IMR-90 (cell line): ENCODE data around the gene LRRFIP1. TPM values are rescaled to one million over a fixed set of nuclear protein-coding genes. Genes with fewer than 3 reads are reported as not detected.

ENCODE experiments used
- ATAC-seq: fragments of 200-7000 bp; cut with Tn5 transposase; 2 replicates; pipeline ENCODE4 v1.9.1; 2020; ENCODE audit warnings: low read depth, mild to moderate bottlenecking, moderate library complexity
- BruUV-seq: library from RNA; stranded (reverse); fragments of 400-500 nt; replicated peaks from 2 replicates; lab custom pipeline; 2021; lab: Mats Ljungman, UMichigan
- CTCF ChIA-PET: fragments of 300-600 bp; formaldehyde crosslinking; extraction: SDS; loops from one replicate; lab custom pipeline; 2021; ENCODE audit warnings: antibody characterized with exemption; lab: Yijun Ruan, JAX
- POLR2A ChIA-PET: fragments of 300-600 bp; sonication (Branson Sonifier 250); formaldehyde crosslinking; loops from one replicate; lab custom pipeline; 2022; ENCODE audit warnings: antibody characterized with exemption; ENCODE audit not compliant: unreplicated experiment; lab: Charles Lee
- DNase-seq: peaks from one replicate; pipeline ENCODE4 v3.0.0; 2013
- H2AFZ ChIP-seq: replicated peaks from 2 replicates; pipeline ENCODE3; 2013; ENCODE audit warnings: low read length, mild to moderate bottlenecking; ENCODE audit not compliant: poor library complexity
- H2AK5ac ChIP-seq: 2 replicates; pipeline ENCODE4 v1.6.1; 2013; ENCODE audit warnings: low read depth, low read length, inconsistent platforms
- H2AK9ac ChIP-seq: replicated peaks from 2 replicates; pipeline ENCODE3; 2013; ENCODE audit warnings: mild to moderate bottlenecking, low read depth, low read length, moderate library complexity; ENCODE audit not compliant: poor library complexity
- H2BK120ac ChIP-seq: 2 replicates; pipeline ENCODE4 v1.6.1; 2013; ENCODE audit warnings: low read depth, low read length, inconsistent platforms
- H2BK15ac ChIP-seq: 3 replicates; pipeline ENCODE4 v1.6.1; 2013; ENCODE audit warnings: low read depth, low read length, inconsistent platforms
- H2BK20ac ChIP-seq: 2 replicates; pipeline ENCODE4 v1.6.1; 2013; ENCODE audit warnings: low read depth, mild to moderate bottlenecking, inconsistent platforms, low read length, moderate library complexity
- H2BK5ac ChIP-seq: 2 replicates; pipeline ENCODE4 v1.6.1; 2013; ENCODE audit warnings: mild to moderate bottlenecking, low read depth, low read length, inconsistent platforms; ENCODE audit not compliant: poor library complexity, severe bottlenecking
- H3K14ac ChIP-seq: replicated peaks from 2 replicates; pipeline ENCODE4 v1.6.1; 2013; ENCODE audit warnings: low read depth, low read length, inconsistent platforms
- H3K18ac ChIP-seq: 2 replicates; pipeline ENCODE4 v1.6.1; 2013; ENCODE audit warnings: low read depth, low read length, control low read depth
- H3K23ac ChIP-seq: 2 replicates; pipeline ENCODE4 v1.6.1; 2013; ENCODE audit warnings: low read depth, low read length, inconsistent platforms
- H3K27ac ChIP-seq: 2 replicates; pipeline ENCODE4 v1.5.1; 2013; ENCODE audit warnings: mild to moderate bottlenecking, control low read depth, low read length; ENCODE audit not compliant: insufficient read depth
- H3K27me3 ChIP-seq: 2 replicates; pipeline ENCODE4 v1.6.1; 2013; ENCODE audit warnings: low read length; ENCODE audit not compliant: control insufficient read depth, insufficient read depth
- H3K36me3 ChIP-seq: 2 replicates; pipeline ENCODE4 v1.6.1; 2013; ENCODE audit warnings: low read length, mixed read lengths; ENCODE audit not compliant: control insufficient read depth, insufficient read depth
- H3K4ac ChIP-seq: 2 replicates; pipeline ENCODE4 v1.6.1; 2013; ENCODE audit warnings: low read depth, low read length, inconsistent platforms
- H3K4me1 ChIP-seq: 2 replicates; pipeline ENCODE4 v1.6.1; 2013; ENCODE audit warnings: low read length, mixed read lengths; ENCODE audit not compliant: control insufficient read depth, insufficient read depth
- H3K4me2 ChIP-seq: 2 replicates; pipeline ENCODE4 v1.6.1; 2013; ENCODE audit warnings: low read depth, mild to moderate bottlenecking, control low read depth, low read length, moderate library complexity
- H3K4me3 ChIP-seq: 2 replicates; pipeline ENCODE4 v1.5.1; 2013; ENCODE audit warnings: low read depth, mild to moderate bottlenecking, control low read depth, low read length, moderate library complexity; ENCODE audit not compliant: insufficient read depth
- H3K56ac ChIP-seq: 2 replicates; pipeline ENCODE4 v1.6.1; 2013; ENCODE audit warnings: low read length, inconsistent platforms; ENCODE audit not compliant: insufficient read depth; ENCODE audit errors: extremely low read depth
- H3K79me1 ChIP-seq, 2 experiments: 2 replicates each; pipeline ENCODE4 v1.6.1; 2013; ENCODE audit warnings: low read length in 2 of 2, inconsistent platforms in 1 of 2, low read depth in 1 of 2
- H3K9ac ChIP-seq: 2 replicates; pipeline ENCODE4 v1.6.1; 2013; ENCODE audit warnings: low read depth, low read length, control low read depth
- H3K9me1 ChIP-seq: 2 replicates; pipeline ENCODE4 v1.6.1; 2013; ENCODE audit warnings: low read length, inconsistent platforms; ENCODE audit not compliant: insufficient read depth
- H3K9me3 ChIP-seq: 2 replicates; pipeline ENCODE4 v1.6.1; 2013; ENCODE audit warnings: low read length; ENCODE audit not compliant: control insufficient read depth, insufficient read depth
- H4K20me1 ChIP-seq: 2 replicates; pipeline ENCODE4 v1.6.1; 2013; ENCODE audit warnings: low read length, inconsistent platforms; ENCODE audit not compliant: insufficient read depth
- H4K5ac ChIP-seq: 2 replicates; pipeline ENCODE4 v1.6.1; 2013; ENCODE audit warnings: mild to moderate bottlenecking, low read depth, low read length, control low read depth
- H4K8ac ChIP-seq, 2 experiments: 2 replicates each; pipeline ENCODE4 v1.6.1; 2013; ENCODE audit warnings: low read depth in 2 of 2, low read length in 2 of 2, control low read depth in 1 of 2, inconsistent platforms in 1 of 2
- H4K91ac ChIP-seq: 2 replicates; pipeline ENCODE4 v1.6.1; 2013; ENCODE audit warnings: low read depth, low read length, inconsistent platforms; ENCODE audit not compliant: insufficient read depth
- BHLHE40 ChIP-seq: fragments of 150-350 bp; IDR thresholded peaks from 2 replicates; pipeline ENCODE4 v1.6.1; 2016; ENCODE audit warnings: mild to moderate bottlenecking, low read depth, low read length
- CEBPB ChIP-seq: IDR thresholded peaks from 2 replicates; pipeline ENCODE4 v1.6.1; 2012; ENCODE audit warnings: low read depth, low read length, improper control_type of control experiment
- CHD1 ChIP-seq: IDR thresholded peaks from 2 replicates; pipeline ENCODE4 v1.6.1; 2012; ENCODE audit warnings: low read depth, low read length, improper control_type of control experiment
- CTCF ChIP-seq: conservative IDR thresholded peaks from 2 replicates; pipeline ENCODE4 v1.5.1; 2012; ENCODE audit warnings: mild to moderate bottlenecking, low read depth, low read length, improper control_type of control experiment
- ELK1 ChIP-seq: fragments of 150-350 bp; IDR thresholded peaks from 2 replicates; pipeline ENCODE4 v1.6.1; 2016; ENCODE audit warnings: low read depth, mild to moderate bottlenecking, low read length, moderate library complexity, borderline replicate concordance
- FOS ChIP-seq: fragments of 150-350 bp; IDR thresholded peaks from 2 replicates; pipeline ENCODE4 v1.6.1; 2016; ENCODE audit warnings: low read depth, low read length
- MAFK ChIP-seq: IDR thresholded peaks from 2 replicates; pipeline ENCODE4 v1.6.1; 2012; ENCODE audit warnings: low read depth, low read length, improper control_type of control experiment
- MAZ ChIP-seq: IDR thresholded peaks from 2 replicates; pipeline ENCODE4 v1.6.1; 2012; ENCODE audit warnings: low read depth, mild to moderate bottlenecking, low read length, improper control_type of control experiment, moderate library complexity, borderline replicate concordance
- MXI1 ChIP-seq: IDR thresholded peaks from 2 replicates; pipeline ENCODE4 v1.6.1; 2012; ENCODE audit warnings: low read depth, mild to moderate bottlenecking, low read length, moderate library complexity, borderline replicate concordance
- NFE2L2 ChIP-seq: fragments of 150-350 bp; IDR thresholded peaks from 2 replicates; pipeline ENCODE4 v1.6.1; 2016; ENCODE audit warnings: low read depth, mild to moderate bottlenecking, low read length
- POLR2A ChIP-seq: IDR thresholded peaks from 2 replicates; pipeline ENCODE4 v1.6.1; 2012; ENCODE audit warnings: mild to moderate bottlenecking, low read depth, low read length
- RAD21 ChIP-seq: IDR thresholded peaks from 2 replicates; pipeline ENCODE4 v1.6.1; 2012; ENCODE audit warnings: low read length, improper control_type of control experiment
- RCOR1 ChIP-seq: IDR thresholded peaks from 2 replicates; pipeline ENCODE4 v1.6.1; 2012; ENCODE audit warnings: mild to moderate bottlenecking, low read length, improper control_type of control experiment; ENCODE audit not compliant: insufficient replicate concordance
- RFX5 ChIP-seq: IDR thresholded peaks from 2 replicates; pipeline ENCODE4 v1.8.0; 2012; ENCODE audit warnings: low read depth, mild to moderate bottlenecking, low read length, moderate library complexity
- SMC3 ChIP-seq: fragments of 150-350 bp; IDR thresholded peaks from 2 replicates; pipeline ENCODE4 v1.6.1; 2016; ENCODE audit warnings: low read depth, mild to moderate bottlenecking, antibody characterized with exemption, low read length, moderate library complexity
- USF2 ChIP-seq: fragments of 150-350 bp; IDR thresholded peaks from 2 replicates; pipeline ENCODE4 v1.6.1; 2017; ENCODE audit warnings: mild to moderate bottlenecking, antibody characterized with exemption, low read length, low read depth
- WGBS, 2 experiments: methylation state at CpG; one replicate each; pipeline versions ENCODE4 v1.1.5 to v1.1.7; 2013; ENCODE audit warnings: missing lambda C conversion rate in 2 of 2; ENCODE audit not compliant: insufficient read length in 1 of 2; ENCODE audit errors: extremely low coverage in 2 of 2; 5-methylcytosine and 5-hydroxymethylcytosine counted together
- dilution Hi-C: fragments of 300-500 bp; cut with HindIII; formaldehyde crosslinking; loops from one replicate; pipeline ENCODE4 v1.14.3; 2018; ENCODE audit warnings: low sequenced_read_pairs; ENCODE audit not compliant: unreplicated experiment
- in situ Hi-C: fragments of 300-500 bp; cut with MboI; formaldehyde crosslinking; loops from 3 replicates; pipeline ENCODE4 v1.14.3; 2019; ENCODE audit warnings: low sequenced_read_pairs, inconsistent platforms, mixed read lengths
- intact Hi-C: fragments of 100-400 bp; cut with micrococcal nuclease; formaldehyde crosslinking; loops from 2 replicates; pipeline ENCODE4 v1.10.0; 2022
- polyA plus RNA-seq, 3 experiments: library from polyadenylated mRNA; depleted of rRNA; stranded (reverse); fragments of >200 nt; gene quantifications; 2 replicates each; pipeline ENCODE4 v1.2.3, GENCODE V29; 2012; ENCODE audit warnings: low replicate concordance in 1 of 3
- total RNA-seq: library from RNA; depleted of rRNA; stranded (reverse); fragments of >200 nt; gene quantifications from 2 replicates; pipeline ENCODE4 v1.2.3, GENCODE V29; 2012

The LRRFIP1 gene
- total and polyA plus RNA-seq, 2 of the 4 experiments (the other 2 are of a cell fraction), result 52.2 to 54.4 TPM

- no peaks in the 10 kb centered on the region for H3K27me3 ChIP-seq
- H2AK5ac ChIP-seq, result no peak overlapping the region
- CTCF ChIA-PET, result no interaction called here
- no peak overlapping the region for H3K18ac ChIP-seq
- WGBS, 2 experiments, result no CpG with 5 or more reads among the region's 10 CpGs
- no peak overlapping the region for H3K27ac ChIP-seq
- TF ChIP-seq RCOR1, result no peak
- TF ChIP-seq MAZ, result no peak
- TF ChIP-seq RAD21, result no peak
- no peak for TF ChIP-seq MAFK
- no peak for TF ChIP-seq FOS
- no peak for TF ChIP-seq CHD1
- TF ChIP-seq BHLHE40, result no peak
- no peak for TF ChIP-seq POLR2A
- TF ChIP-seq NFE2L2, result no peak
- TF ChIP-seq MXI1, result no peak
- no peak for TF ChIP-seq CEBPB
- TF ChIP-seq SMC3, result no peak
- TF ChIP-seq RFX5, result no peak
- no peak for TF ChIP-seq ELK1
- no peak for TF ChIP-seq CTCF
- TF ChIP-seq USF2, result no peak
- no peak overlapping the region for H3K4me2 ChIP-seq
- H3K9ac ChIP-seq, result no peak overlapping the region
- DNase-seq (no peak), ATAC-seq (no peak)
- H3K36me3 ChIP-seq, result peaks cover 7% of the 10 kb centered on the region
- H2BK120ac ChIP-seq, result no peak overlapping the region
- no peak overlapping the region for H3K14ac ChIP-seq
- no peak overlapping the region for H2AK9ac ChIP-seq
- H3K9me1 ChIP-seq, result peaks cover 3% of the 10 kb centered on the region; the same call in 1 of the 2 replicates
- in situ Hi-C loops (no loop called here), dilution Hi-C loops (no loop called here), intact Hi-C loops (no loop called here)
- H4K91ac ChIP-seq, result no peak overlapping the region
- no peak overlapping the region for H3K23ac ChIP-seq
- no peak overlapping the region for H4K8ac ChIP-seq
- H2AFZ ChIP-seq, result no peak overlapping the region
- H4K20me1 ChIP-seq, result peaks cover 25% of the 10 kb centered on the region
- H3K9me3 ChIP-seq, result peaks cover 3% of the 10 kb centered on the region; the same call in 1 of the 2 replicates
- H3K79me1 ChIP-seq, result peaks cover 32 to 70% of the 10 kb centered on the region in 2 experiments
- no TSS peak for BruUV-seq
- H3K4me1 ChIP-seq, result no peaks in the 10 kb centered on the region
- POLR2A ChIA-PET, result no interaction called here
- H3K4me3 ChIP-seq, result no peak overlapping the region
- H2BK5ac ChIP-seq, result no peak overlapping the region
- no peak overlapping the region for H2BK20ac ChIP-seq
- no peak overlapping the region for H2BK15ac ChIP-seq
- H4K5ac ChIP-seq, result no peak overlapping the region
- no peak overlapping the region for H3K4ac ChIP-seq
- H3K56ac ChIP-seq, result no peak overlapping the region
These were observed 24.4 kb downstream of the LRRFIP1 start for GRCh38 chr2:237651761-237652160.
